Inflammatory macrophage (primary cell): ENCODE measurements around the gene TNFRSF17.
A peak's percentile ranks its signal among the peaks of the same experiment; 100 is the strongest.

ENCODE experiments used
- DNase-seq, 2 donors: peaks; one replicate each; pipeline ENCODE4 v3.0.0-alpha.2; 2020 to 2022

Gene TNFRSF17

DNA sequence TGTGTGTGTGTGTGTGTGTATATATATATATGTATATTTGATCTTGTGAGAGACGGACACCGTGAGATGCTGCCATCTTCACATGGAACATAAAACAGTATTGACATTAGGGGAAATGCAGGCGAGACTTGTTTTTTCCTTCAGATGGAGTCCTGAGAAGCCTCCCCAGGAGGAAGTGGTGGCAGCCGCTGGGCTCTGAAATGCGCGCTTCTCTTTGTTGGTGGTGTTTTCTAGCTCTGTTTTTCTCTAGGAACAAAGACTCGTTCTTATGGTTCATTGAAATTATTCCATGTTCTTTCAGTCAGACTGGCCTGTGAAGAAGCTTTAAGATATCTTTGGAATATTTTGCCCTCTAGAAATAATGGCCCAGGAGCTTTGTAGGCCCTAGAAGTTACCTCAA lies 44.5 kb downstream of the TNFRSF17 start:
- DNase-seq: peak in 1 of 2 donors; percentile 36

DNA sequence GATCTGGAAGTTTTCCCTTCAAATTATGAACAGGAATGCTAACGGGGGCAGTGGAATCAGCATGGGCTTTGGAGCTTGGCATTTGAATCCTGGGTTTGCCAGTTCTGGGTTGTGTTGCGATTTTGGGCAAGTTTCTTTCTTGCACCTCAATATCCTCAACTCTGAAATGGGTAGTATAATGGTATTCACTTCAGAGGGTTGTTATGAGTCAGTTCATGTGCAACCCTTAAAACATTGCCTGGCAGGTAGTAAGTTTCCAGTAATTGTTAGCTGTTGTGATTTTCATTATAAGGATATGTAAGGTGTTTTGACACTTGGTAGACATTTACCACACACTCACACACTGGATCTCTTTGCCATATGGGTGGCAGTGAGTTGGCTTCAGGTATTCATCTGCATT lies 44.9 kb downstream of the TNFRSF17 start:
- DNase-seq: no peak

DNA sequence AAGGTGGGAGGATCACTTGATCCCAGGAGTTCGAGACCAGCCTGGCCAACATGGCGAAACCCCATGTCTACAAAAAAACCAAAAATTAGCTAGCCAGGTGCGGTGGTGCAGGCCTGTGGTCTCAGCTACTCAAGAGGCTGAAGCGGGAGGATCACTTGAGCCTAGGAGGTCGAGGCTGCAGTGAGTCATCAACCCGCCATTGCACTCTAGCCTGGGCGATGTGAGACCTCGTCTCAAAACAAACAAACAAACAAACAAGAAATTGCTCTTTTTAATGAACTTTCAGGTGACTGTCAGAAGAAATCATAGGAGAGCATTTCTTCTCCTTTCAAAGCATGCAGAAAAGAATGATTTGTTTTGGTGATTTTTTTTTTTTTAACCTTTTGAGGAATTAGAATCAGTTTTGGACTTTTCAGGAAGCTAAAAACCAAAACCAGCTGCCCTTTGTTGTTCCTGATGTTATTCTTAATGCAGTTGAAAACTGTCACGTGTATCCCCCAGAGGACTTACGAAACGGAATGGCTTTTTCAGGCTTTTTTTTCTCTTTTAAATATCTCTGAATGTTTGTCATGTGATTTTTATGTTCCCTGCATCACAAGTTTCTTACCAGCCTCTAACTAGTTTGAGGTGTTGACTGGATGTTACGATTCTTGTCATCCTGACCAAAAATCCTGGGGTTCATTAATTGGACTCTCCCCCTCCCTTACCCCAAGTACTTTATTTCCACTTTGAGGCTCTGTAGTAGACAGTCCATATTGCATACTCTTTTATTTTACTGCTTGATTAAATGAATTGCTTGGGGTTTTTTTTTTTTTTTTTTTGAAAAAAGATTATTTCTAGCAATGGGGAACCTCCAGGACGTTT lies 45.6 kb downstream of the TNFRSF17 start:
- peak; percentile 78 to 87 for DNase-seq

DNA sequence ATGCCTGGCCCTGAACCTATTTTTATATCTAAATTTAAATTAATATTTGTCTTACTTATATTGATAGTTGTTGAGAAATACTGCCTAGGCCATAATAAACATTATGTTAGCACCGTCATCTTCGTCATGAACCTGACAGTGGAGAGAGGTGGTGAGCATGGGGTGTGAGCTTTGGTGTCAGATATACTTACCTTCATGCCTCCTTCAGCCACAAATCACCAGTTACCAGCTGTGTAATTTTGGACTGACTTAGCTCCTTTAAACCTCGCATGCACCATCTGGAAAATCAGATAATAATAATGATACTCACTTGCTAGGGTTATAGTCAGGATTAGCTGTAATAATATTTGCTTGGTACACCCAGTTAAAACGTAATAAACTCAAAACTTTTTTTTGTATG lies 46.6 kb downstream of the TNFRSF17 start:
- no peak for DNase-seq

DNA sequence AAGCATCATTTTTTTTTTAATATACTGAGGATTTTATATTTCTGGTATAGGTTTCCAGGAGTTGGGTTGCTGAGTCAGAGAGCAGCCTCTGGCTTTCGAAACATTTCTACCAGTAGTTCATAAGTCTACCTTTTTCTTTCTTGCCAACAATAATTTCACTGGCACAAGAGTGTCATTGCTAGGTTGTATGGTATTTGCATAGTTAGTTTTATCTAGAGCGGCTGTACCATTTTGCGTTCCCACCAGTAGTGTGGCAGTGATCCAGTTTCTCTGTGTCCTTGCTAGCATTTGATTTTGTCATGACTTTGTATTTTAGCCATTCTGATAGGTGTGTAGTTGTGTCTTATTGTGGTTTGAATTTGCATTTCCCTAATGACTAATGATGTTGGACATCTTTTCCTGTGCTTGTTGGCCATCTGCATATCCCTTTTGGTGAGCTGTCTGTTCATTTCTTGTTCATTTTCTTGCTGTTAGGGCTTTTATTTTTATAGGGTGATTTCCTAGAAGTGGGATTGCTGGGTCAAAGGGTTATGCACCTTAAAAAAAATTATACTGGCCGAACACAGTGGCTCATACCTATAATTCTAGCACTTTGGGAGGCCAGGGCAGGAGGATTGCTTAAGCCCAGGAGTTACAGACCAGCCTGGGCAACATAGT lies 51.4 kb downstream of the TNFRSF17 start:
- DNase-seq: no peak

DNA sequence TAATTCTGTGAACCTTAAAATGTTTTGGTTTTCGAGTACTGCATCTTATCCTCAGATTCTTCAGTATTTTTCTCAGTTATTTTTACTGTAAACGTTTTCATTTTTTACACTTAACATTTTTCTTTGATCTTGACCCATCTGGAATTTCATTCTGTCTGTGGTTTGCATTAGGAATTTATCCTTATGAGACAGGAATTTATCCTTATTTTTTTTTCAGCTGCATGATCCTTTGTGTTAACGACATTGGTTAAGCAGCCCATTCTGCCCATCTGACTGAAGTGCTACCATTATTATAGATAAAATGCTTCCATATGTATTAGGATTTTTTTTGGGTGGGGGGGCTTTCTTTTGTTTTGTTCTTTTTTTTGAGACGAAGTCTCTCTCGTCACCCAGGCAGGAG lies 52.5 kb downstream of the TNFRSF17 start:
- DNase-seq: no peak
